NCI-H774 (cell line): ENCODE results near the gene PAAF1.

Experiments
- DNase-seq: peaks from one replicate; lab custom pipeline; 2025; lab: John Stamatoyannopoulos, UW

Gene PAAF1

DNA sequence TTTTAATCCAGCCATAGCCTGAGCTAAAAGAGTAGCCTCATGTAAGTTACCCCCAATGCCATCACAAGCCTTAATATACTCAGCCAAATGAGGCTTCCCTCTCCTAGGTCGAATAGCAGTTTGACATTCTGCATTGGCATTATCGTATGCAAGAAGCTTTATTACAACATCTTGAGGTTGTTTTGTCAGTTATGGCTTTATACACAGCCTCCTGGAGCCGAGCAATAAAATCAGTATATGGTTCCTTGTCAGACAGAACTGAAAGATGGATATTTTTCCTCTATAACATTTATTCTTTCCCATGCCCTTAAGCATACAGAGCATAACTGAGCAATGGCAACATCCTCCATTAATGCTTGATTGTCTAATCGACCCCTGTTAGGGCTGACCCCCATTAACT lies 68.6 kb downstream of the PAAF1 start:
- DNase-seq: no peak

GRCh38 chr11:73946798-73947458 lies 70.1 kb downstream of the PAAF1 start:
- no peak for DNase-seq

- DNase-seq: no peak
Observed at GRCh38 chr11:73949246-73949645, 72.4 kb downstream of the PAAF1 start.

- DNase-seq: no peak
Observed at GRCh38 chr11:73949912-73950311, 73.1 kb downstream of the PAAF1 start.

- peak; percentile 75 for DNase-seq
Observed at GRCh38 chr11:73950869-73951710, 74.3 kb downstream of the PAAF1 start, which contains the start of gene DNAJB13. Gene DNAJB13, plus strand, starts transcription at chr11:73951026. Its CDS starts 44 bp downstream, at chr11:73951070.

DNA sequence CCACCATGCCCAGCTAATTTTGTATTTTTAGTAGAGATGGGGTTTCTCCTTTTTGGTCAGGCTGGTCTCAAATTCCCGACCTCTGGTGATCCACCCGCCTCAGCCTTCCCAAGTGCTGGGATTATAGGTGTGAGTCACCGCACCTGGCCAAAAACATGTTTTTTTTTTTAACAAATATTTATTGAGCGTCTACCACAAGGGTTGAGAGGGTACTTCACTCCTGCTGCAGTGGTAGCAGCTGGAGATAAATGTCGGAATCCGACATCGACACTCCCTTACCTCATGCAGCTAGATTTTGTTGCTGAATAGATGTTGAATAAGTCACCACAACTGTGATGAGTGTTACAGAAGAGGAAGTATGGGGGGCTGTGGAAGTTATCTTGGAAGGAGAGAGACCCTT lies 75.0 kb downstream of the PAAF1 start:
- DNase-seq: peak; percentile 74

- DNase-seq: no peak
Observed at GRCh38 chr11:73956876-73957653, 80.3 kb downstream of the PAAF1 start.

GRCh38 chr11:73957654-73958361 lies 81.0 kb downstream of the PAAF1 start:
- DNase-seq: no peak

GRCh38 chr11:73958521-73959141 lies 81.8 kb downstream of the PAAF1 start:
- no peak for DNase-seq

GRCh38 chr11:73961321-73961720 lies 84.5 kb downstream of the PAAF1 start:
- DNase-seq: no peak

DNA sequence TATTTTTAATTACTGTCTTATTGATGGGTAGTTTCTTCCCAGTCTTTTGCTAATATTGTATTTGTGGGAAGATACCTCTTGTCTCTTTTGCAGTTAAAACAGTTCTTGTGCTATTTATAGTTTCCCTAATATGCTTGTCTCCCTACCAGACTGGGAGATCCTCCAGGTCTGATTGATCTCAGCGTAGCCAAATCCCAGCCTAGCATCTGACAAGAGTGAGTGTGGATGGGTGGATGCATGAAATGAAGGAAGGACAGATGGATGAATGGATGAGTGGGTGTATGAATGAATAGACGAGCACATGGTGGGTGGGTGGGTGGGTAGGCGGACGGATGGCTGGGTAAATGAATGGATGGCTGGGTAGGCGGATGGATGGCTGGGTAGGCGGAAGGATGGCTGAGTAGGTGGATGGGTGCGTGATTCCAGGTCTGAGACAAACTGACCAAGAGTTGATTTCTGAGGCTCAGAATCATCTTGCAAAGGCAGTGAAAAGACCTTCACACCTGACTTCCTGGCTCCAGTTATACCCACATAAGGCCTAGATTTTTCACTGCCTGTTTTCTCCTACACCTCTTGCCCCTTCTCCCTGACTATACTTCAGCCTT lies 85.4 kb downstream of the PAAF1 start:
- DNase-seq: no peak

GRCh38 chr11:73963861-73964260 lies 87.1 kb downstream of the PAAF1 start:
- no peak for DNase-seq

DNA sequence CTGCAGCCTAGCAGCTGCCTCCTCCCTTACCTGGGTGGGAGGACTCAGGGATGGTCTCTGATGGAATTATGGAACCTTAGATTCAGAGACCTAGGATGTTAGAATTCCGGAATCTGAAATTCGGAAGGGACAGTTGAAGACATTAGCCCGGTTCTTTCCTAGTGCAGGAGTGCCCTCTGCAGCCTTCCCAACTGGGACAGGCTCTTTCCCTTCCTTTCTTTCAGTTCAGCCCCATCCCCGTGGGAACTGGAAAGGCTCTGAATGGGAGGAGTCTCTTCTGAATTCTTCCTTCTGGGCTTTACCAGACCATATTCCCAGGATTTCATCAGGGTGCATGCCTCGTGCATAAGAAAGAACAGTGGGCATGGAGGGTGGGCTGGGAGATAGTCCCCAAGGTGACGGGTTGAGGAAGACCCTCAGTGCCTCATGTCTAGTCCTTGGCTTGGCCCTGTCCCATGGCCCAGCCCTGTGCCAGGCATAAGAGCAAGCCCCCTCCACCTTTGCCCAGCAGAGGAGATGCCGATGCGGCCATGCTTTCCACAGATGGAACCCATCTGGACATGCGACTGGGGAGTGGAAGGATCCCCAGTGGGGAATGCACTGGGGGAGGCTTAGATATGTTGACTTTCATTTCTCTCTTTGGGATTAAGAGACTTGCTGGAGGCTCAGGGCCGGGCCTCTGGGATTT lies 88.4 kb downstream of the PAAF1 start:
- DNase-seq: no peak

DNA sequence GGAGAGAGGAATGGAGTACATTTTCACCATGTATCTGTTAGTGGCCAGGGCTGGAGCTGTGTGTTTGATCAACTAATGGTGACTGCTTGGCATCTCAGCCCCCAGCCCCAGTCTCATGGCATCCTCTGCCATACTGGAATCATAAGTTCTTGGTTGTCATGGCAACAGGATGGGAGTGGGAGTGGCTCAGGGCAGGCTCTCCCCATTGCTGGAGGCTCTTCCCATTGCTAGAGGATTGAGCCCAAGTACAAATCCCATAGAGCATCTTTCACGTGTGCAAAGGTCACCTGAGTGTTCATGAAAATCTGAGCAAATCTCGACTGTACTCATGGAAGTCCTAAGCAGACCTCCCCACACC lies 88.9 kb downstream of the PAAF1 start:
- DNase-seq: no peak

- DNase-seq: no peak
Observed at GRCh38 chr11:73968356-73968966, 91.7 kb downstream of the PAAF1 start.

DNA sequence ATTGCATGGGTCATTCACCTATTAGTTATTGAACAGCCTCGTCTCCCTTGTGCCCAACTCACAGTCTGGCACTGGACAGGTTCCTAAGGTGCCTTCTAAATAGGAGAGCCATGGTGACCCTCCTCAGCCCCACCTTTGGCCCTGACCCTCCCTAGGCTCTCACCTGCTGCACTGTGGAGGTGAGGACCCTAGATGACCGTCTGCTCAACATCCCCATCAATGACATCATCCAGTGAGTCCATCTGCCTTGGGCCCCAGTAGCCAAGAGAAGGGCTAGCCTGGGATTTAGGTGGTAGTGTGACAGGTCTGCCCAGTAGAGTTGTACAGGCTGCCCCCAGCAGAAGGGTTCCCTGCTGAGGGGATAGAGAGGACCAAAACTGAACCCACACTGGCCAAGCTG lies 92.3 kb downstream of the PAAF1 start:
- DNase-seq: no peak

- DNase-seq: no peak
Observed at GRCh38 chr11:73969991-73970800, 93.4 kb downstream of the PAAF1 start.

DNA sequence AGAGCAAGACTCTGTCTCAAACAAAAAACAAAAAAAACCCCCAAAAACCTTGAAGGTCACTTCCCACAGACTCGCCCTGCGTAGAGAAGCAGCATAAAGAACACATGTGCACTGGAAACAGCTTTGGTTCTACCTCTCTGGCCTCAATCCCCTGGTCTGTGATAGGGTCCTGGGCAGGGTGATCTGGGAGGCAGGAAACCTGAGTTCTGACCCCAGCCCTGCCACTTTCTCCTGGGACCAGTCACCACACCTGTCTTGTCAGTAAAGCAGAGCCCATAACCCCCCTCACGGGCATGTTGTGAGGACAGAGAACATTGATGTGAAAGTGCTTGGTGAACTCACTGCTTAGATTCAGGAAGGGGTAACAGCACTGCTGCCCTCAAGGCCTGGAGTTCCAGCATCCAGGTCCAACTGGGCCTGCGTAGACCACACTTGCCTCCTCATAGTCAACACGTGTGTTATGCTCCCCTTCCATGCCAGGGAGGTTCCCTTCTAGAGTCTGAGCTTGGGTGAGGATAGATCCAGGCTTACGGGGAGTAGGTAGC lies 94.4 kb downstream of the PAAF1 start:
- DNase-seq: no peak

- DNase-seq: no peak
Observed at GRCh38 chr11:73972187-73972586, 95.4 kb downstream of the PAAF1 start.
